Dendritic cell treated with granulocyte-macrophage colony-stimulating factor and Interleukin-4, amounts not matched to agents 40 ng/mL and 50 ng/mL, for 4 days (primary cell): ENCODE measurements around the gene SPON1.

Experiments
- H3K27ac Mint-ChIP-seq: one replicate; pipeline ENCODE4 v1.8.0; 2022; ENCODE audit warnings: mild to moderate bottlenecking, mixed read lengths
- H3K27me3 Mint-ChIP-seq: one replicate; pipeline ENCODE4 v1.8.0; 2022; ENCODE audit warnings: mild to moderate bottlenecking, mixed read lengths
- H3K36me3 Mint-ChIP-seq: one replicate; pipeline ENCODE4 v1.8.0; 2022; ENCODE audit warnings: low read depth, mixed read lengths
- H3K4me1 Mint-ChIP-seq: one replicate; pipeline ENCODE4 v1.8.0; 2022; ENCODE audit warnings: low read depth, mixed read lengths
- H3K4me3 Mint-ChIP-seq: one replicate; pipeline ENCODE4 v1.8.0; 2022; ENCODE audit warnings: mild to moderate bottlenecking, moderate library complexity, mixed read lengths
- H3K9me3 Mint-ChIP-seq: one replicate; pipeline ENCODE4 v1.8.0; 2022; ENCODE audit warnings: mixed read lengths
- intact Hi-C: fragments of 100-400 bp; cut with micrococcal nuclease; formaldehyde crosslinking; loops from one replicate; pipeline ENCODE4 v1.15.0; 2022

Gene SPON1

DNA sequence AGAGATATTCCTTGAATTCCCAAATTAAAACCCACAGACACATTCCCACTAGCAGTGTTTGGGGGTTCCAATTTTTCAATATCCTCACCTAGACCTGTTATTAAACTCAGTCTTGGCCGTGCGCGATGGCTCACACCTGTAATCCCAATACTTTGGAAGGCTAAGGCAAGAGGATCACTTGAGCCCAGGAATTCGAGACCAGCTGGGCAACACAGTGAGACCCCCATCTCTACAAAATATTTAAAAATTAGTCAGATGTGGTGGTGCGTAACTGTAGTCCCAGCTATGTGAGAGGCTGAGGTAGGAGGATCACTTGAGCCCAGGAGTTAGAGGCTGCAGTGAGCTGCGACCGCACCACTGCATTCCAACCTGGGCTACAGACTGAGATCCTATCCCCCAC, 343.1 kb downstream of the SPON1 start:
- no peaks in the 10 kb centered on the region for H3K9me3 Mint-ChIP-seq
- H3K4me3 Mint-ChIP-seq: no peak overlapping the region
- H3K36me3 Mint-ChIP-seq: no peaks in the 10 kb centered on the region
- no peak overlapping the region for H3K27ac Mint-ChIP-seq
- intact Hi-C loops: loop anchor here (10.0 kb wide), 1 partner anchor 139 kb away; no protein-coding TSS in a partner anchor
- H3K27me3 Mint-ChIP-seq: peaks cover 2% of the 10 kb centered on the region
- no peaks in the 10 kb centered on the region for H3K4me1 Mint-ChIP-seq

DNA sequence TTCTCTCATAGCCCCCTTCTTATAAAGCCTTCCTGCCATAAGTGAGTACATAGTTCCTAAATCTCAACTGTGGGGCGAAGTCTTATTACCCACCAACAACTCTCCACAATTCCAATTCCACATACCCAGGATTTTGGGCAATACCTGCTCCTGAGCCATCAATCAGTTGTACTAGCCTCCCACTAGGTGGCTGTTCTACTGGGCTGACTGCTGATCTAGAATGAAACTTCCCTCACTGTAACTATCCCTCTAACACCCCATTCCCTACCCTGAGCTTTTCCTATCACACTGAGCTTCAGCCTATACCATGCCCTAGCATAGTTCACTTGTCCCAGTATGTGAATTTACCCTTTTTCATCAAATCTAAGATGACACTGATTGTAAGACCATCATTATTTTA, 344.0 kb downstream of the SPON1 start:
- no peaks in the 10 kb centered on the region for H3K36me3 Mint-ChIP-seq
- H3K4me3 Mint-ChIP-seq: no peak overlapping the region
- intact Hi-C loops: loop anchor here (10.0 kb wide), 1 partner anchor 138 kb away; no protein-coding TSS in a partner anchor
- no peak overlapping the region for H3K27ac Mint-ChIP-seq
- H3K4me1 Mint-ChIP-seq: no peaks in the 10 kb centered on the region
- no peaks in the 10 kb centered on the region for H3K9me3 Mint-ChIP-seq
- H3K27me3 Mint-ChIP-seq: peaks cover 2% of the 10 kb centered on the region

DNA sequence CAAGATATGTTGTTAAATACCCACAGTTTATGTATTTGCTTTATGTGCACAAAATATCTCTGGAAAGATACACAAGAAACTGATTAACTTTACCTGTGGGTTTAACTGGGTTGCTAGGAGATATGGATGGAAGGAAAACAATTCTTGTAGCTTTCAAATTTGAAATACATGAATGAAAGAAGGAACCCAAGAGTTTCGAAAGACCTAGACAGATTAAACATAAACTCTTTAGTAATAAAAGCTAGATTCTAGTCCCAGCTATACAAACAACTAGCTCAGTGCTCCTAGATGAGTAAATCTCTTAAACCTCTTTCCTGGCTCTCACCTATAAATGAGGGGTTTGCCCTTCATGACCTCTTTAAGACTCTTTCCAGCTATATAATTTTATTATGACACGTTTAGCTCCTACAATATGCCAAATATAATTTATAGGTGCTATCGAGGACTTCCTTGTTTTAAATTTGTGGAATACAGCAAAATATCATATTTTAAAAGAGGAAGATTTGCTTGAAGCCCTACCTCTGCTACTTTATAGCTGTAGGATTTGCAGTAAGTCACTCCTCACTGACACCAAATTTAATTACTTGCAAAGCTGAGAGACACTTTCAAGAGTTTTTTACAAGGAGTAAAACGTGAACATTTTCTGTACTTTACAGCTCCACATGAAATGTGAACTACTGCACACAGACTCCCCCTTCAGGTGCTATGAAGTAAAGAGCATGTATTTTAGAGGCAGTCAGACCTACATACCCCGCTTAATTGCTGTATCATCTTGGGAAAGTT, 345.8 kb downstream of the SPON1 start:
- no peaks in the 10 kb centered on the region for H3K9me3 Mint-ChIP-seq
- H3K4me3 Mint-ChIP-seq: no peak overlapping the region
- peaks cover 2% of the 10 kb centered on the region for H3K27me3 Mint-ChIP-seq
- no peaks in the 10 kb centered on the region for H3K36me3 Mint-ChIP-seq
- no peaks in the 10 kb centered on the region for H3K4me1 Mint-ChIP-seq
- no peak overlapping the region for H3K27ac Mint-ChIP-seq
- intact Hi-C loops: loop anchor here (10.0 kb wide), 1 partner anchor 136 kb away; no protein-coding TSS in a partner anchor

DNA sequence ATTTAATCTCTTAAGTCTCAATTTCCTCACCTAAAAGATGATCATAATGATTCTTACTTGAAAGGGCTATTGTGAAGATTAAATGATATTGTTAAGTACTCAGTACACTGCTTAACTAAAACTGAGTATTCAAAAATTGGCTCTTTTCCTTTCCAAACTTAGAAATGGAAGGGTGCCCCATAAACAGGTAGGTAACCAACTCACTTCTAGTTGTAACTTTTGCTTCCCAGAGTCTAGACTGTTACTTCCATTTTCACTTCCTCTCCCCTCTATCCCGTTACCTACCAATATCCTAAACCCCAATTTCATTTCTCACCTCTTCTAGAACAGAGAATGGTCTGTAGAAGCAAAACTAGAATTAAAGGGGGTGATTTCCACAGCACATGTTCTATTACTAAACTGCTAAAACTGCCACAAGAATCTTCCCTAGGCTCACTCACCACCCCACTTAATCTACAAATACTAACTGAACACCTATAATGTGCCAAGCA, 346.4 kb downstream of the SPON1 start:
- no peak overlapping the region for H3K4me3 Mint-ChIP-seq
- H3K27me3 Mint-ChIP-seq: peaks cover 2% of the 10 kb centered on the region
- H3K9me3 Mint-ChIP-seq: no peaks in the 10 kb centered on the region
- no peak overlapping the region for H3K27ac Mint-ChIP-seq
- intact Hi-C loops: loop anchor here (10.0 kb wide), 1 partner anchor 136 kb away; no protein-coding TSS in a partner anchor
- H3K36me3 Mint-ChIP-seq: no peaks in the 10 kb centered on the region
- H3K4me1 Mint-ChIP-seq: no peaks in the 10 kb centered on the region

DNA sequence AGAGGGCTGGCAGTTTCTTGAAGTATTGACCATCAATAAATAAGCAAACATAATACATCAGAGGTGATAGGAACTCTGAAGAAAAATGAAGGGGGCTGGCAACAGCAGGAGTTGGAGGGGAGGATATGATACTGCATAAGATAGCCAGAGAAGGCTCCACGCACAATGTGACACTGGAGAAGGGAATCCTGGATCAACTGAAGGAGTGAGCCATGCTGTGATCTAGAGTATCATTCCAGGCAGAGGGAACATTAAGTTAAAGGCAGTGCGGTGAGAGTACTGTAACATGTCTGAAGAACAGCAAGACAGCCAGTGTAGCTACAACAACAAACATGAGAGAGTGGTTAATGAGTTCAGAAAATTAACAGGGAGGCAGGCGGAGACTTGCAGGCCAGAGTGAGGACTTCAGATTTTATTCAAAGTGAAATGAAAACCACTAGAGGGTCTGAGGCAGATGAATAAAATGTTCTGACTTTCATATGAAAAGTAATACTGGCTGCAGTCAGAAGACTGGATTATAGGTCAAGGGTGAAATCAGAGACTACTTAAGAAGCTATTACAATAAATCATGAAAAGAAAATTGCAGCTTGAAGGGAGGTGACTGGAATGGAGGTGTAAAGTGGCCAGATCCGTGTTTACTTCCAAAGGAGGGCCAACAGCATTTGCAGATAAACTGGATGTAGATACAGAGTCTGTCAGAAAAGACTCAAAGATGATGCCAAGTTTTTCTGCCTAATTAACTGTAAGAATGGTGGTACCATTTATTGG, 347.1 kb downstream of the SPON1 start:
- Mint-ChIP-seq H3K4me1 (no peaks in the 10 kb centered on the region), H3K9me3 (no peaks in the 10 kb centered on the region), H3K4me3 (no peak overlapping the region), H3K27ac (no peak overlapping the region), H3K27me3 (peaks cover 2% of the 10 kb centered on the region), H3K36me3 (no peaks in the 10 kb centered on the region)
- intact Hi-C loops: loop anchor here (10.0 kb wide), 1 partner anchor 135 kb away; no protein-coding TSS in a partner anchor

DNA sequence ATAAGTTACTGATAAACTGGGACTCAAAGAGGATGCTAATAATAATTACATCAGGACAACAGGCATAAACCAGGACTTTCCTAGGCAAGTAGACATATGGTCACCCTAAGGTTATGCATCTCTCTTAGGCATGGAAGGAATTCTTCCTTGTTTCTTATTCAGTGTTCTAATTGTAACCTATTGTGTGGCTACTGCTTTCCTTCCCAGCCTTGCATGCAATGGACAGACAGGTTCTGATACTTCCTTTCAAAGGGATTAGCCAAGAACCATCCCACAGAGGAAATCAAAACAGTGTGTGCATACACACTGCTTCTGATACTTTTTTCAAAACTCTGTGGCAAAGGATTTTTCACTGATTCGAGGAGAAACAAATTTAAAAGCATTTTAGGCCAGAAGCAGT, 348.2 kb downstream of the SPON1 start:
- Mint-ChIP-seq H3K9me3 (no peaks in the 10 kb centered on the region), H3K27ac (no peak overlapping the region), H3K4me1 (no peaks in the 10 kb centered on the region), H3K4me3 (no peak overlapping the region), H3K36me3 (no peaks in the 10 kb centered on the region), H3K27me3 (peaks cover 2% of the 10 kb centered on the region)
- intact Hi-C loops: no loop called here

DNA sequence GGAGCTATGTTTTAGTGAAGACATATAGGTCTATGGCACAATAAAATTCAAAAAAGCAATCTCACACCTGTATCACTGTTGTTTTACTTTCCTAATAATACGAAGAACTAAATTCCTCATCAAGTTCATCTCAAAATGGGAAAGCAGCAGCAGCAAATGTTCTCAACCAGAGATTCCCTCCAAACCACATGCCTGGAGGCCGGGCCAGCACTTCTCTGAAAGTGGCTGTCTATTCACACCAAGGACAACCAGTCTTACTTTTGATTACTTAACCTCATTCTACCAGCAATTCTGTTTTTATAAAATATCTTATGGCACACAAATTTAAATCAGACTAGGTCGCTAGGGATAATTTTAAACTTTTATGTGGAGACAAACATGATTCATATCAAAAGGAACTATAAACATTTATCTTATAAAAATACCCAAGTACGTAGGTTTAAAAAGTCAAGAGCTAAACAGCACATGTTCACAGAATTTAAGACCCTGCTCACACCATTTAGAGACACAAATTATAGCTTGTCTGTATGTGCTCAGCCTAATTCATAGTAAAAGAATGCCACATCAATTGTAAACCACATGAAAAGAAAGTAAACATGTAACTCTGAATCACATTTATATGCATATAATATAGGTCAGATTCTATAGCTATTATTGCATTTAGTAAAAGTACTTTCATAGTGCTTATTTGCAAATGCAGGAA, 350.4 kb downstream of the SPON1 start:
- peaks cover 3% of the 10 kb centered on the region for H3K27me3 Mint-ChIP-seq
- intact Hi-C loops: no loop called here
- no peak overlapping the region for H3K27ac Mint-ChIP-seq
- no peak overlapping the region for H3K4me3 Mint-ChIP-seq
- no peaks in the 10 kb centered on the region for H3K36me3 Mint-ChIP-seq
- no peaks in the 10 kb centered on the region for H3K4me1 Mint-ChIP-seq
- no peaks in the 10 kb centered on the region for H3K9me3 Mint-ChIP-seq

DNA sequence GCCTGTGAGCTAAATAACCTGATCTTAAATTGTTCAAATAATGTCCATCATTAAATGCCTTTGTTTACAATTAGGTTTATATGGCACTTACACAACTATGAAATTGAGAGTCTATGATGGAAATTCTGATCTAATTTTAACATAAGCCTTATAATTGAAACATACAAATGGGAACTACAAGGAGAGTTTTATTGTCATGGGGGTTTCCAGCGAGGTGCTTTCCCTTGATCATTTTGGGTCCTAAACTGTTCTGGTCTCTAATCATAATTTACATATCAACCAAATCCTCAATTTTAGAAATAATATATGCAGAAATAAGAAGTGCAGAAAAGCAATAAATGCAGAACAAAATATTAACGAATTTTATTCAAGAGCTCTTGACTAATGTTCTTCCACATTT, 351.6 kb downstream of the SPON1 start:
- intact Hi-C loops: no loop called here
- H3K36me3 Mint-ChIP-seq: no peaks in the 10 kb centered on the region
- H3K9me3 Mint-ChIP-seq: no peaks in the 10 kb centered on the region
- H3K27ac Mint-ChIP-seq: no peak overlapping the region
- no peaks in the 10 kb centered on the region for H3K4me1 Mint-ChIP-seq
- H3K4me3 Mint-ChIP-seq: no peak overlapping the region
- H3K27me3 Mint-ChIP-seq: peaks cover 6% of the 10 kb centered on the region

DNA sequence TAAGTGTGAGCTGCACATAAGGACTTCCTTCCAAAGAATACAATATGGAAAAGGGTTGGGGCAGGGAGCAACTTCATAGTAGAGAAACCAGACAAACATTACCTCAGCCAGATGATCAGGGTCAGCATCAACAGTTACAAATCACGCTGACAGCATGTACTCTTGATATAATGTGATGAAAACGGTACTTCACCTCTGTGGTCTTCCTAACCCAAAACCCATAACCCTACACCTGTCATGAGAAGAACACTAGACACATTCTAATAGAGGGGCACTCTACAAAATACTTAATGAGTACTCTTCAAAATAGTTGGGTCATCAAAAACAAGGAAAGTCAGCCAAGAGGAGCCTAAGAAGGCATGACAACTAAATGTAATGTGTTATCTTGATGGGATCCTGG, 352.6 kb downstream of the SPON1 start:
- H3K4me1 Mint-ChIP-seq: no peaks in the 10 kb centered on the region
- peaks cover 6% of the 10 kb centered on the region for H3K27me3 Mint-ChIP-seq
- no peak overlapping the region for H3K4me3 Mint-ChIP-seq
- H3K36me3 Mint-ChIP-seq: no peaks in the 10 kb centered on the region
- H3K9me3 Mint-ChIP-seq: no peaks in the 10 kb centered on the region
- H3K27ac Mint-ChIP-seq: no peak overlapping the region
- intact Hi-C loops: no loop called here
